HG02588 (cell line): Measurements from ENCODE around the gene PCDHB1.
A peak's percentile ranks its signal among the peaks of the same experiment; 100 is the strongest.
"Not testable (repeated sequence)": the region's sequence is repeated elsewhere in the genome, so short reads cannot be mapped to it uniquely, and the experiment has no call there.

Experiments
- ATAC-seq: cut with Tn5 transposase; IDR thresholded peaks from one replicate; pipeline ENCODE4 v1.9.1; 2021; ENCODE audit warnings: mild to moderate bottlenecking, moderate library complexity; ENCODE audit not compliant: unreplicated experiment

Gene PCDHB1

DNA sequence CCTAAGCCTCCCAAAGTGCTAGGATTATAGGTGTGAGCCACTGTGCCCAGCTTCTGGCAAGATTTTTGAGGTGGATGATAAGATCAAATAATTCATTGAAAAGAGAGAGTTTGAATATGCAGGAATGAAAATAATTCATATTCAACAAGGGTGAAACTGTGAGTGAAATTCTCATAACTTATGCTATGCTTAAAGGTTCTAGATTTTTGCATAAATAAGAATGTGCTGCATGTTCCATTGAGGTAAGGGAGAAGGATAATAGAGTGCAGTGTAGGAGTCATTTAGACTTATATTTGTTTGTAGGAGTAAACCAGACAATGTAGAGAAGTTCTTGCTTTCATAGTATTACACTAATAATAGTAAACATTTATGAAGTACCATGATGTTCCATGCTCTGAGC is 31.1 kb downstream of the PCDHB1 start:
- no peak for ATAC-seq

DNA sequence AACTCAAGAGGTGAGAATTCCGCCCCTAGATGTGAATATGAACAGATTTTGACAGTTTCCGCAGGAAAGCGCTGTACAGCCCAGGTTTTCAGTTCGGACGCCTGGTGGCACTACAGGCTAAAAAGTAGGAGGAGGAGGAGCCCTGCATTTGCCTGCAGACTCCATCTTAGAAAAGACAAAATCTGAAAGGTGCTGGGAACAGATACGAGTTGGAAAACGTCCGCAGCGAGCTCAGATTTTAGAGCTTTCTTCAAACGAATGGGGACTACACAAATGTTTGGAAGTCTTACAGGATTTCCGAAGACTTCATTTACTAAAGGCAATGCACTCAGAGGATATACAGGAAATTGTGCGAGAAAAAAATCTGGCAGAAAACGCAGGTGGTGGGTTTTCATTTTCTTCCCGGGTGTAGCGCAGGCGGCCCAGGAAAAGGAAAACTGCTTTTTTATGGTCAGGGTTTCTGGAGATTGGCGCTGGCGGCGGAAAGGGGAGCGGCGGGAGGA is 33.4 kb downstream of the PCDHB1 start:
- ATAC-seq: peak; percentile 49

- no peak for ATAC-seq
Observed at GRCh38 chr5:141094481-141095262, 43.5 kb downstream of the PCDHB1 start, which contains the start of gene PCDHB2. Gene PCDHB2 (plus strand): TSS chr5:141094615. CDS start chr5:141094791, 176 bp downstream.

DNA sequence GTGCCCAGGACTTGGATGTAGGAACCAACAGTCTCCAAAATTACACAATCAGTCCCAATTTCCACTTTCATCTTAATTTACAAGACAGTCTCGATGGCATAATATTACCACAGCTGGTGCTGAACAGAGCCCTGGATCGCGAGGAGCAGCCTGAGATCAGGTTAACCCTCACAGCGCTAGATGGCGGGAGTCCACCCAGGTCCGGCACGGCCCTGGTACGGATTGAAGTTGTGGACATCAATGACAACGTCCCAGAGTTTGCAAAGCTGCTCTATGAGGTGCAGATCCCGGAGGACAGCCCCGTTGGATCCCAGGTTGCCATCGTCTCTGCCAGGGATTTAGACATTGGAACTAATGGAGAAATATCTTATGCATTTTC is 44.1 kb downstream of the PCDHB1 start:
- ATAC-seq: no peak

DNA sequence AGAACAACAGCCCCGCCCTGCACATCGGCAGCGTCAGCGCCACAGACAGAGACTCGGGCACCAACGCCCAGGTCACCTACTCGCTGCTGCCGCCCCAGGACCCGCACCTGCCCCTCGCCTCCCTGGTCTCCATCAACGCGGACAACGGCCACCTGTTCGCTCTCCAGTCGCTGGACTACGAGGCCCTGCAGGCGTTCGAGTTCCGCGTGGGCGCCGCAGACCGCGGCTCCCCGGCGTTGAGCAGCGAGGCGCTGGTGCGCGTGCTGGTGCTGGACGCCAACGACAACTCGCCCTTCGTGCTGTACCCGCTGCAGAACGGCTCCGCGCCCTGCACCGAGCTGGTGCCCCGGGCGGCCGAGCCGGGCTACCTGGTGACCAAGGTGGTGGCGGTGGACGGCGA is 45.0 kb downstream of the PCDHB1 start:
- ATAC-seq: not testable (repeated sequence)

DNA sequence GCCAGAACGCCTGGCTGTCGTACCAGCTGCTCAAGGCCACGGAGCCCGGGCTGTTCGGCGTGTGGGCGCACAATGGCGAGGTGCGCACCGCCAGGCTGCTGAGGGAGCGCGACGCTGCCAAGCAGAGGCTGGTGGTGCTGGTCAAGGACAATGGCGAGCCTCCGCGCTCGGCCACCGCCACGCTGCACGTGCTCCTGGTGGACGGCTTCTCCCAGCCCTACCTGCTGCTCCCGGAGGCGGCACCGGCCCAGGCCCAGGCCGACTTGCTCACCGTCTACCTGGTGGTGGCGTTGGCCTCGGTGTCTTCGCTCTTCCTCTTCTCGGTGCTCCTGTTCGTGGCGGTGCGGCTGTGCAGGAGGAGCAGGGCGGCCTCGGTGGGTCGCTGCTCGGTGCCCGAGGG is 45.4 kb downstream of the PCDHB1 start:
- not testable (repeated sequence) for ATAC-seq

- no peak for ATAC-seq
Observed at GRCh38 chr5:141100243-141100805, 49.1 kb downstream of the PCDHB1 start, which contains the start of gene PCDHB3. Gene PCDHB3 (plus strand): TSS chr5:141100473. CDS start chr5:141100650, 177 bp downstream.

DNA sequence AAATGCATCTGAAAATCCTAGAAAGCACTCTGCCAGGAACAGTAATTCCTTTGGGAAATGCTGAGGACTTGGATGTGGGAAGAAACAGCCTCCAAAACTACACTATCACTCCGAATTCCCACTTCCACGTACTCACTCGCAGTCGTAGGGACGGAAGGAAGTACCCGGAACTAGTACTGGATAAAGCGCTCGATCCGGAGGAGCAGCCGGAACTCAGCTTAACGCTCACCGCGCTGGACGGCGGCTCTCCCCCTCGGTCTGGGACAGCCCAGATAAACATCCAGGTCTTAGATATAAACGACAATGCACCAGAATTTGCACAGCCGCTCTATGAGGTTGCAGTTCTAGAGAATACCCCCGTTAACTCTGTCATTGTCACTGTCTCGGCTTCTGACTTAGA is 49.9 kb downstream of the PCDHB1 start:
- no peak for ATAC-seq

GRCh38 chr5:141102070-141102469 is 50.9 kb downstream of the PCDHB1 start:
- ATAC-seq: not testable (repeated sequence)

- not testable (repeated sequence) for ATAC-seq
Observed at GRCh38 chr5:141102471-141102870, 51.3 kb downstream of the PCDHB1 start.

- no peak for ATAC-seq
Observed at GRCh38 chr5:141105350-141105749, 54.2 kb downstream of the PCDHB1 start.
